ENCODE measurements around the gene PACSIN2.
"Not testable (repeated sequence)": the region's sequence is repeated elsewhere in the genome, so short reads cannot be mapped to it uniquely, and the experiment has no call there.

The PACSIN2 gene

GRCh38 chr22:42943981-42944380 lies 71.0 kb downstream of the PACSIN2 start:
- no peak for DNase-seq

DNA sequence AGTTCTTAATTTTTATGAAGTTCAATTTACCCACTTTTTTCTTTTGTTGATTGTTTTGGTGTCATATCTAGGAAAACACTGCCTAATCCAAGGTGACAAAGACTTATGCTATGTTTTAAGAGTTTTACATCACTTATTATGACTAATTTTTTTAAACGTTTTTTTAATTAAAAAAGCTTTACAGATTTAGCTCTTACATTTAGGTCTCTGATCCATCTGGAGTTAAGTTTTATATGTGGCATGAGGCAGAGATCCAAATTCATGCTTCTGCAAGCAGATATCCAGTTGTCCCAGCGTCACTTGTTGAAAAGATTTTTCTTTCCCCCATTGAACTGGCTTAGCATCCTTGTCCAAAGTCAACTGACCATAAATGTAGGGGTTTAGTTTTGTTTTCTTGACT lies 72.6 kb downstream of the PACSIN2 start:
- DNase-seq, result no peak

- DNase-seq, result no peak
These were observed 74.9 kb downstream of the PACSIN2 start for GRCh38 chr22:42939941-42940653.

GRCh38 chr22:42939451-42939881 lies 75.5 kb downstream of the PACSIN2 start:
- no peak for DNase-seq

- DNase-seq, result no peak
These were observed 76.0 kb downstream of the PACSIN2 start for GRCh38 chr22:42938976-42939375.

- DNase-seq, result no peak
These were observed 76.5 kb downstream of the PACSIN2 start for GRCh38 chr22:42938449-42938848.

DNA sequence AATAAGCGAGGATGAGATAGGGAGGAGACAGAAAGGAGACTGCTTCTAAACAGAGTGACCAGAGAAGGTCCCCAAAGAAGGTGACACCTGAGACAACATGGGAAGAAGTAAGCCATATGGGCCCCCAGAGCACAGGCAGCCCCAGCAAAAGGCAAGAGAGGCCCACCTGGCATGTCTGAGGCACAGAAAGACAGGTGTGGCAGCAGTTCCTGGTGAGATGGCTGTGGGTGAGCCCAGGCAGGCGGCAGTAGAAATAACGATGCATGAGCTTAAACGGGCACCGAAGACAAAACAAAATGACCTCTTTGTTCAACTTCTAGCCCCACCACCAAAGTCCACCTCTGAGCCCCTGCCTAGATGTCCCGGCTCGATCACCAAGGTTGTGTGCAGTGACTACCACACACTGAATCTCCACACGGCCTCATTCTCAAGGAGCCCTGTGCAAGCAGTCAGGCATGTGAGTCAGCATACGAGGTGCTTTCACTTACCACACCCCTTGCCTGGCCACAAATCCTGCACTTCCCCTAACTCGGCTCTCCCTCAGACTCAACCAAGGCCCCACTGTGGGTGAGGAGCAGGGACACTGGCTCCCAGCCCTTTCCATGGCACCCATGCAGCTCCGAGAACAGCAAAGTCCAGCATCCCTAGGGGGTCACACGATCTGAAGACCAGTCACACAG lies 77.6 kb downstream of the PACSIN2 start:
- DNase-seq, result peak; percentile 62

GRCh38 chr22:42936680-42937079 lies 78.3 kb downstream of the PACSIN2 start:
- not testable (repeated sequence) for DNase-seq

DNA sequence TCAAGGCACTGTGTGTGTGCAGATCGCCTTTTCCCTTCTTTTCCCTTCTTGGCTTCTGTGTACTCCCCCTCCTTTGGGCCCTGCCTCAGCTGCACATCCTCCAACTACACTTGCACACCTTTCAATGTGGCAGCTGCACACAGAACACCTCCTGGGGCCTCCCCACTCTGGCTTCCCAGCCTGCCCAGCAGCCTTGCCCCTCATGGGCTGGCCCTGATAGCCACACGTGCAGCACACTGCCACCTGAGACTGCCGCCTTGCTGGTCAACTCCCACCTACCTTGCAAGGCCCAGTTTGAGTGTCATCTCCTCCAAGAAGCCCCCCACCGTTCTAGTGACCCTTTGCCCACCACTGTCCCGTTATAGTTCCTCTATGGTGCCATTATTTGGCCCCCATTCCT lies 80.6 kb downstream of the PACSIN2 start:
- no peak for DNase-seq

GRCh38 chr22:42933485-42934091 lies 81.4 kb downstream of the PACSIN2 start:
- DNase-seq, result peak; percentile 46

- DNase-seq, result no peak
These were observed 82.0 kb downstream of the PACSIN2 start for GRCh38 chr22:42932857-42933484.

DNA sequence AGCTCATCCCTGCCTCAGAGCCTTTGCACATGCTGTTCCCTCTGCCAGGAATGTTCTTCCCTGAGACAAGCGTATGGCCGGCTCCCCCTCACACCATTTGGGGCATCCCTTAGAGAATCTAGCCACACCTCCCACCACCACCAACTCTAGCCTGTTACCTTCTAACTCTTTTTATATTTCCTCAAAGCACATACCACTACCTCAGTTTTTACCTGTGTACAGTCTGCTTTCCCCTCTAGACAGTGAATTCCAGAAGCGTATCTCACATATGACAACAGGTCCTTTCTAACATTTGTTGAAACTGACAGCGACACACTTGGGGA lies 82.8 kb downstream of the PACSIN2 start:
- DNase-seq, result no peak

GRCh38 chr22:42931421-42932196 lies 83.3 kb downstream of the PACSIN2 start:
- DNase-seq, result peak; percentile 14

DNA sequence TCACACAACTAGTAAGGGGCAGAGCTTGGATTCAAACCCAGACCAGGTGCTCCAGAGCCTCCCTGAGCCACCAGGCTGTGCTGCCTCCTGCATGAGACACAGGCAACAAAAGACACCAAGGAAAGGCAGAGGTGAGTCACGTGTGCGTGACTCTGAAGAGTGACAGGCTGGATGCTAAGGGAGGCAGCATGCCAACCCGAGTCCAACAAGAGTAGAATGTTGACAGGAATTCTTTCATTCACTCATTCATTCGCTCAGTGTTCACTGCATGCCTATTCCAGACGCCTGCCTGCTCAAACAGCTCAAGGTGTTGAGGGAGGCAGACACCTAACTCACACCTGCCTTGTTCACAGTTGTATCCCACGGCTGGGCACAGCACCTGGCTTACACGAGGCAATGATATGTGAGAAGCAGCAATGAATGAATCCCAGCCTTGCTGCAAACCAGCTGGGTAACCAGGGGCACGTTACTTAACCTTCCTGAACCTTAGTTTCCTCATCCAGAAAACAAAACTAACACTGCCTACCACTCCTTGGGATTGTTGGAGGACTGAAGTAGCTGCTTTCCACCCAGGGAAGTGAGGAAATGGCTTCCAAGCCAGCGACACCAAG lies 84.0 kb downstream of the PACSIN2 start:
- no peak for DNase-seq

DNA sequence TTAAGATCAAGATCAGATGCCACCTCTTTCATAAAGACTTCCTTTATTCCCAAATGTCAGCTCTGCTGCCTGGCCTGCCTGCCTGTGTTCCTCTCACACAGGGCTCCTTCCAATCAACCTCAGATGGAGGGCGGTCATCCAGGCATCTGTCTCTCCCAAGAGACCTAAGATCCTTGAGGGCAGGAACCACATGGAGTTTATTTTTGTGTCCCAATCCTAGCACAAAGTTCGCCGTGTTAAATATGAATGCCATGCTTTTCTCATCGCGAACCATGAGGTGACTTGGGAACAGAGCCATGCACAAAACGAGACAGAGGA lies 85.2 kb downstream of the PACSIN2 start:
- no peak for DNase-seq

- DNase-seq, result no peak
These were observed 85.7 kb downstream of the PACSIN2 start for GRCh38 chr22:42928969-42929837.

GRCh38 chr22:42927966-42928365 lies 87.0 kb downstream of the PACSIN2 start:
- DNase-seq, result no peak

DNA sequence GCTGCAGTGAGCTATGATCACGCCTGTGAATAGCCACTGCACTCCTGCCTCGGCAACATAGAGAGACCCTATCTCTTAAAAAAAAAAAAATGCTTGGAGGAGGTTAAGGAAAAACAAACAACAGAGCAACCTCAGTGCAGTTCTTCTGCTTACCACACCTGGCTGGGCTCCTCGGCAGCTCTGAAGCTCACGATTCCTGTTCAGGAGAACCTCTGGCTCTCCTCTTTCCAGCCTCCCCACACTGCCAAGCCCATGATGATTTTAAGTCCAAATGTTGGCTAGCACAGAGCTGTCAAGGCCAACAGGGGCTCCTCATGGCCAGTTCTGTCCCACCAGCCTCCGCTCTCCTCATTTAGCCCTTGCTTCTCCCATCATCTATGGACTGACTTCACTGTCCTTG lies 88.2 kb downstream of the PACSIN2 start:
- no peak for DNase-seq

DNA sequence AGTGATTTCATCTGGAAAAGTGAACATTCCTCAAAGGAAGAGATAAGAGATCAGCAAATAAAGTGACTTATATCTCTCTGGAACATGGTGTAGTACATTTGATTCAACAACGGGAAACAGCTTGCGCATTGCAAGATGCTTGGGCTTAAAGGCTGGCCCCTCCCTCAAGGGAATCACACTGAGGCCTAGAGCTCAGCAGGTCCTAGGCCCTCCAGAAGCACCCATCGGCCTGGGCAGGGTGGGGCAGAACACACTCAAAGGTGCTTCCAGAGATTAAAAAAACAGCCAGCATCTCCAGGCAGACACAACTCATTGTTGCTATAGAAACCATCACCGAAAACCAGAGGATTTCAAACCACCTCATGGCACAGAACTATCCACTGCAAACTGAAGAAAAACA lies 88.8 kb downstream of the PACSIN2 start:
- DNase-seq, result no peak

DNA sequence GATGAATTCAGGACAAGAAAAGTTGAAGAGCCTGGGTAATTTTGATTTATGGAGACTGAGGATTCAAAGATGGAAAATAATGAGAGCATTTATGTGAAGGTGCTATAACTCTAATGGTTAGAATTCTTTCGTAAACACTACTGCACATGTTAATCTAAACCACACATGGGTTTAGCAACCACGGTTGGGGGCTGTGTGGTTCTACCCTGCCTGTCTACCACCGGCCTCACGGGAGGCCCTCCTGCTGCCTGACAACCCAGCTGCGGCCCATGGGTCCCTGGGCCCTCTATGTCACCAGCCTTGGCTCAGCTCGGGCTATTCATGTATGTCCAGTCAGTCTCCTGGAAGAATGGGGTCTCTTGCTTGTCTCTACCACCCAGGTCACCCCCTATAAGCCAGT lies 89.4 kb downstream of the PACSIN2 start:
- DNase-seq, result no peak

DNA sequence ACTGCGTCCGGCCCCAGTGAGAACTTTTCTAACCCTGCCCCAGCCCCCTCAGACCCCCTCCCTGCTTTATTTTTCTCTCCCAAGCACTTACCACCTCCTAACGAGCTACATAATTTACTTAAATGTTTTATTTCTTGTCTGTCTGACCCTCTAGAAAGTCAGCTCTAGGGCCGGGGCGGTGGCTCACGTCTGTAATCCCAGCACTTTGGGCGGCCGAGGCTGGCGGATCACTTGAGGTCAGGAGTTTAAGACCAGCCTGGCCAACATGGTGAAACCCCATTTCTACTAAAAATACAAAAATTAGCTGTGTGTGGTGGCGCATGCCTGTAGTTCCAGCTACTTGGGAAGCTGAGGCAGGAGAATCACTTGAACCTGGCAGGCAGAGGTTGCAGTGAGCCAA lies 89.9 kb downstream of the PACSIN2 start:
- not testable (repeated sequence) for DNase-seq

DNA sequence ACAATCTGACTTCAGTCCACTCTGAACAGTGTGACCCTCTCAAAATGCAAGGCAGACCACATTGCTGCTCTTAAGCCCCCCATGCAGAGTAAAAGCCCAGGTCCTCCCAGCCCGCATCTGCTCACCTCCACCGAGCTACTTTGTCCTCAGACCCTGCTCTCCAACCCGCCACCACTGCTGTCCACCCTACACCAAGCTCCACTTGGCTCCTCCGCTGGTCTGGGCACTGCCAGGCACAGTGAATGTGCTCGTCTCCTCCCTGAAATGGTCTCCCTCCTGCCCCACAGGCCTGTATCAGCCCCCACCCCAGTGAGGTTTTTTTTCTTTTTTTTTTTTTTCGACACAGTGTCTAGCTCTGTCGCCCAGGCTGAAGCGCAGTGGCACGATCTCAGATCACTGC lies 90.5 kb downstream of the PACSIN2 start:
- DNase-seq, result no peak

All from activated CD4-positive, alpha-beta T cell treated with anti-CD3 and anti-CD28 coated beads, Interleukin-2, amount 50 U/mL, for 16 hours (primary cell).